Stimulated activated CD8-positive, alpha-beta memory T cell treated with anti-CD3 and anti-CD28 coated beads, Interleukin-2, amount 100 ng/mL, for 48 hours (primary cell): ENCODE results near the gene NINJ1.

Source experiments
- DNase-seq, 2 donors: peaks; one replicate each; pipeline ENCODE4 v3.0.0-alpha.2; 2020; ENCODE audit warnings: low read depth in 2 of 2

NINJ1 gene

GRCh38 chr9:93087971-93088655, 45.9 kb downstream of the NINJ1 start:
- DNase-seq: no peak

- DNase-seq: no peak
Measured at GRCh38 chr9:93086447-93087224, 47.4 kb downstream of the NINJ1 start.

GRCh38 chr9:93085676-93086075, 48.4 kb downstream of the NINJ1 start:
- no peak for DNase-seq

GRCh38 chr9:93084471-93084881, 49.6 kb downstream of the NINJ1 start:
- no peak for DNase-seq

- no peak for DNase-seq
Measured at GRCh38 chr9:93083592-93084470, 50.2 kb downstream of the NINJ1 start.

GRCh38 chr9:93082841-93083411, 51.1 kb downstream of the NINJ1 start:
- DNase-seq: no peak

- DNase-seq: no peak
Measured at GRCh38 chr9:93081931-93082330, 52.1 kb downstream of the NINJ1 start.

GRCh38 chr9:93081081-93081529, 52.9 kb downstream of the NINJ1 start:
- DNase-seq: no peak

GRCh38 chr9:93080406-93080805, 53.6 kb downstream of the NINJ1 start:
- no peak for DNase-seq

GRCh38 chr9:93079371-93079770, 54.7 kb downstream of the NINJ1 start:
- DNase-seq: no peak

GRCh38 chr9:93077811-93078210, 56.2 kb downstream of the NINJ1 start:
- no peak for DNase-seq

GRCh38 chr9:93077367-93077766, 56.7 kb downstream of the NINJ1 start:
- DNase-seq: no peak

GRCh38 chr9:93076792-93077128, 57.3 kb downstream of the NINJ1 start:
- no peak for DNase-seq

- no peak for DNase-seq
Measured at GRCh38 chr9:93076101-93076791, 57.8 kb downstream of the NINJ1 start.

- DNase-seq: no peak
Measured at GRCh38 chr9:93072383-93072795, 61.7 kb downstream of the NINJ1 start.
